Hepatocyte (in vitro differentiated cells): Measurements from ENCODE around the gene HDDC3. TPM values are rescaled to one million over a fixed set of nuclear protein-coding genes. Genes with fewer than 3 reads are reported as not detected.

Experiments used
- DNase-seq: peaks from one replicate; pipeline ENCODE4 v3.0.0-alpha.2; 2016; ENCODE audit warnings: low spot score
- H2AFZ ChIP-seq: fragments of 200-600 bp; sonication (generic); 2 replicates; pipeline ENCODE4 v1.6.0; 2016; ENCODE audit warnings: antibody characterized with exemption, mild to moderate bottlenecking
- H3K27ac ChIP-seq: fragments of 200-600 bp; sonication (generic); 2 replicates; pipeline ENCODE4 v1.5.1; 2016; ENCODE audit warnings: mild to moderate bottlenecking
- H3K27me3 ChIP-seq: fragments of 200-600 bp; sonication (generic); 2 replicates; pipeline ENCODE4 v1.6.1; 2016
- H3K36me3 ChIP-seq: fragments of 200-600 bp; sonication (generic); replicated peaks from 2 replicates; pipeline ENCODE4 v1.5.1; 2016; ENCODE audit warnings: low read depth; ENCODE audit not compliant: insufficient read depth
- H3K4me1 ChIP-seq: fragments of 200-600 bp; sonication (generic); 2 replicates; pipeline ENCODE4 v1.5.1; 2016; ENCODE audit warnings: mild to moderate bottlenecking, moderate library complexity; ENCODE audit not compliant: insufficient read depth
- H3K4me2 ChIP-seq: fragments of 200-600 bp; sonication (generic); 2 replicates; pipeline ENCODE4 v1.6.0; 2016
- H3K4me3 ChIP-seq: fragments of 200-600 bp; sonication (generic); 2 replicates; pipeline ENCODE4 v1.5.1; 2016; ENCODE audit warnings: mild to moderate bottlenecking
- H3K79me2 ChIP-seq: fragments of 200-600 bp; sonication (generic); 2 replicates; pipeline ENCODE4 v1.6.0; 2017; ENCODE audit warnings: mild to moderate bottlenecking
- H3K9me2 ChIP-seq: fragments of 200-600 bp; sonication (generic); replicated peaks from 2 replicates; pipeline ENCODE4 v1.6.0; 2017; ENCODE audit warnings: mild to moderate bottlenecking; ENCODE audit not compliant: insufficient read depth
- H3K9me3 ChIP-seq: fragments of 200-600 bp; sonication (generic); 2 replicates; pipeline ENCODE4 v1.5.1; 2016; ENCODE audit warnings: low read depth, mild to moderate bottlenecking
- H4K20me1 ChIP-seq: fragments of 200-600 bp; sonication (generic); 2 replicates; pipeline ENCODE4 v1.6.0; 2016; ENCODE audit warnings: mild to moderate bottlenecking; ENCODE audit not compliant: insufficient read depth, poor library complexity, severe bottlenecking
- EZH2 ChIP-seq: fragments of 200-600 bp; sonication (generic); IDR thresholded peaks from 2 replicates; pipeline ENCODE4 v1.6.1; 2016; ENCODE audit warnings: antibody characterized with exemption, mild to moderate bottlenecking, borderline replicate concordance
- EZH2phosphoT487 ChIP-seq: fragments of 200-600 bp; sonication (generic); IDR thresholded peaks from one replicate; pipeline ENCODE4 v1.6.1; 2018; ENCODE audit warnings: antibody characterized with exemption, mild to moderate bottlenecking, low read depth, moderate library complexity; ENCODE audit not compliant: unreplicated experiment, severe bottlenecking
- WGBS: methylation state at CpG from one replicate; pipeline ENCODE4 v1.1.6; 2016; ENCODE audit warnings: low lambda C conversion rate; ENCODE audit errors: missing lambda C conversion rate; 5-methylcytosine and 5-hydroxymethylcytosine counted together
- polyA plus RNA-seq: library from polyadenylated mRNA; unstranded; fragments of >200 nt; fragmentation: Nextera tagmentation; extraction: Ambion mirVana; gene quantifications from 2 replicates; pipeline ENCODE4 v1.2.1, GENCODE V29; 2016
- total RNA-seq: library from RNA; depleted of rRNA; stranded (reverse); fragments of >200 nt; gene quantifications from 2 replicates; pipeline ENCODE4 v1.2.3, GENCODE V29; 2014
- TF ChIP-seq, protein P1 (sequence below): fragments of 200-600 bp; sonication (generic); IDR thresholded peaks from 2 replicates; pipeline ENCODE4 v1.5.1; 2016; ENCODE audit warnings: antibody characterized with exemption, mild to moderate bottlenecking; ENCODE audit not compliant: poor library complexity

HDDC3 gene
- total and polyA plus RNA-seq, 2 experiments from 2014 or later: 15.4 to 20.0 TPM

DNA sequence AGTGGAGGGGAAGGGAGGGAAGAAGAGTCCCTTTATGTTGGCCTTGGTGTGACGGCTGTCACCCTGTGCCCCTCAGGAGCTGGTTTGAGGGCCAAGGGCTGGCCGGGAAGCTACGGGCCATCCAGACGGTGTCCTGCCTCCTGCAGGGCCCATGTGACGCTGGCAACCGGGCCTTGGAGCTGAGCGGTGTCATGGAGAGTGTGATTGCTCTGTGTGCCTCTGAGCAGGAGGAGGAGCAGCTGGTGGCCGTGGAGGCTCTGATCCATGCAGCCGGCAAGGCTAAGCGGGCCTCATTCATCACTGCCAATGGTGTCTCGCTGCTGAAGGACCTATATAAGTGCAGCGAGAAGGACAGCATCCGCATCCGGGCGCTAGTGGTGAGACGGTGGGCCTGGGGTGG is 14.2 kb upstream of the HDDC3 start:
- no peaks in the 10 kb centered on the region for H4K20me1 ChIP-seq
- H2AFZ ChIP-seq: no peak overlapping the region
- DNase-seq: no peak
- H3K4me1 ChIP-seq: no peaks in the 10 kb centered on the region
- no peak overlapping the region for H3K4me3 ChIP-seq
- H3K27ac ChIP-seq: no peak overlapping the region
- no peaks in the 10 kb centered on the region for H3K79me2 ChIP-seq
- no peak overlapping the region for H3K4me2 ChIP-seq
- H3K9me2 ChIP-seq: no peaks in the 10 kb centered on the region
- WGBS: 96% methylated on average over 16 of the region's 16 CpGs
- no peaks in the 10 kb centered on the region for H3K36me3 ChIP-seq
- H3K27me3 ChIP-seq: no peaks in the 10 kb centered on the region
- H3K9me3 ChIP-seq: no peaks in the 10 kb centered on the region
- TF ChIP-seq, protein P1, sequence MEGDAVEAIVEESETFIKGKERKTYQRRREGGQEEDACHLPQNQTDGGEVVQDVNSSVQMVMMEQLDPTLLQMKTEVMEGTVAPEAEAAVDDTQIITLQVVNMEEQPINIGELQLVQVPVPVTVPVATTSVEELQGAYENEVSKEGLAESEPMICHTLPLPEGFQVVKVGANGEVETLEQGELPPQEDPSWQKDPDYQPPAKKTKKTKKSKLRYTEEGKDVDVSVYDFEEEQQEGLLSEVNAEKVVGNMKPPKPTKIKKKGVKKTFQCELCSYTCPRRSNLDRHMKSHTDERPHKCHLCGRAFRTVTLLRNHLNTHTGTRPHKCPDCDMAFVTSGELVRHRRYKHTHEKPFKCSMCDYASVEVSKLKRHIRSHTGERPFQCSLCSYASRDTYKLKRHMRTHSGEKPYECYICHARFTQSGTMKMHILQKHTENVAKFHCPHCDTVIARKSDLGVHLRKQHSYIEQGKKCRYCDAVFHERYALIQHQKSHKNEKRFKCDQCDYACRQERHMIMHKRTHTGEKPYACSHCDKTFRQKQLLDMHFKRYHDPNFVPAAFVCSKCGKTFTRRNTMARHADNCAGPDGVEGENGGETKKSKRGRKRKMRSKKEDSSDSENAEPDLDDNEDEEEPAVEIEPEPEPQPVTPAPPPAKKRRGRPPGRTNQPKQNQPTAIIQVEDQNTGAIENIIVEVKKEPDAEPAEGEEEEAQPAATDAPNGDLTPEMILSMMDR: no peak
- TF ChIP-seq EZH2phosphoT487 (no peak), EZH2 (no peak)

DNA sequence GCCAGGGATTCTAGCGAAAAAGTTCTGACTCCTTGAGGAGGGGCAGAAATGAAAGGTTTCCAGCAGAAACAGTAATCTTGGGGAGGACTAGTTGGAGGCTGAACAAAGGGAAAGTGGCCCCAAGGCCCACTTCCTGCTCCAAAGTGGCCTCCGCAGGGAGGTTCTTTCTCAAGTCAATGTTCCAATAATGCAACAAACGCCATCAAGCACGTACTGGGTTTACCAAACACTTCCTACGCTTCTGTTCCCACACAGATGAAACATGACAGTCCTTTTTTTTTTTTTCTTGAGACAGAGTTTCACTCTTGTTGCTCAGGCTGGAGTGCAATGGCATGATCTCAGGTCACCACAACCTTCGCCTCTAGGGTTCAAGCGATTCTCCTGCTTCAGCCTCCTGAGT is 12.7 kb upstream of the HDDC3 start:
- H3K27me3 ChIP-seq: no peaks in the 10 kb centered on the region
- no peaks in the 10 kb centered on the region for H3K79me2 ChIP-seq
- no peaks in the 10 kb centered on the region for H4K20me1 ChIP-seq
- no peak overlapping the region for H3K4me2 ChIP-seq
- no peak overlapping the region for H2AFZ ChIP-seq
- H3K36me3 ChIP-seq: no peaks in the 10 kb centered on the region
- H3K4me3 ChIP-seq: no peak overlapping the region
- DNase-seq: no peak
- TF ChIP-seq, protein P1: no peak
- no peak for TF ChIP-seq EZH2
- no peak for TF ChIP-seq EZH2phosphoT487
- no peaks in the 10 kb centered on the region for H3K4me1 ChIP-seq
- no peaks in the 10 kb centered on the region for H3K9me2 ChIP-seq
- 92% methylated on average over 7 of the region's 7 CpGs for WGBS
- no peaks in the 10 kb centered on the region for H3K9me3 ChIP-seq
- no peak overlapping the region for H3K27ac ChIP-seq

DNA sequence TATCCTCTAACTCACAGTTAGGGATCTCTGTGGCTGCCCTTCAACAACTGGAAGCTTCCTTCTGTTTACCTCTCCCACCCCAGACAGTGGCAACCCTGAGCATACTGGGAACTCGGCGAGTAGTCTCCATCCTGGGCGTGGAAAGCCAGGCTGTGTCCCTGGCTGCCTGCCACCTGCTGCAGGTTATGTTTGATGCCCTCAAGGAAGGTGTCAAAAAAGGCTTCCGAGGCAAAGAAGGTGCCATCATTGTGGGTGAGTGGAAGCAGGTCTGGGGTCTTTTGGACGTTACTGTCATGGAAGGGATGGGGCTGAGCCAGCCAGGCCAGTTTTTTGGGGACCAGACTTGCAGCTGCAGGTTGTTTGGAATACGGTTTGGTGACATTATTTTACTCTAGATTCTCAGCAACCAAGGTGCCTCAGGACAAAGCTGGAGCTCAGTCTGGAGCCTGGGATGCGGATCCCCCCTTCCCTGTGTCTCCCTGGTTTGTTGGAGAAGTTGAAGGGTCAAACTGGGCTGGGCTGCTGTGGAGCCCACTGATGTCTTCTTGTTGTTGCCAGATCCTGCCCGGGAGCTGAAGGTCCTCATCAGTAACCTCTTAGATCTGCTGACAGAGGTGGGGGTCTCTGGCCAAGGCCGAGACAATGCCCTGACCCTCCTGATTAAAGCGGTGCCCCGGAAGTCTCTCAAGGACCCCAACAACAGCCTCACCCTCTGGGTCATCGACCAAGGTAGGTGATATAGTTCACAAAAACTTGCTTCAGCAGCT is 10.2 kb upstream of the HDDC3 start:
- Histone ChIP-seq H3K27me3 (no peaks in the 10 kb centered on the region), H3K9me3 (no peaks in the 10 kb centered on the region), H3K4me3 (no peak overlapping the region), H2AFZ (no peak overlapping the region), H4K20me1 (no peaks in the 10 kb centered on the region), H3K4me2 (no peak overlapping the region), H3K27ac (no peak overlapping the region), H3K36me3 (no peaks in the 10 kb centered on the region), H3K9me2 (no peaks in the 10 kb centered on the region), H3K79me2 (peaks cover 3% of the 10 kb centered on the region), H3K4me1 (no peaks in the 10 kb centered on the region)
- WGBS: 90% methylated on average over 12 of the region's 12 CpGs
- TF ChIP-seq EZH2phosphoT487: no peak
- TF ChIP-seq EZH2: no peak
- TF ChIP-seq, protein P1: no peak
- no peak for DNase-seq
